IPS-20b (cell line): ENCODE results near the gene KBTBD7.

ENCODE experiments used
- H3K27ac ChIP-seq: one replicate; pipeline ENCODE4 v1.5.1; 2013; ENCODE audit warnings: low read length
- H3K27me3 ChIP-seq: 2 replicates; pipeline ENCODE4 v1.6.1; 2013; ENCODE audit warnings: mild to moderate bottlenecking, low read length, inconsistent platforms; ENCODE audit not compliant: insufficient read depth
- H3K36me3 ChIP-seq: 2 replicates; pipeline ENCODE4 v1.6.1; 2013; ENCODE audit warnings: low read depth, mild to moderate bottlenecking, inconsistent platforms, low read length, moderate library complexity; ENCODE audit not compliant: insufficient read depth
- H3K4me1 ChIP-seq: 2 replicates; pipeline ENCODE4 v1.6.1; 2013; ENCODE audit warnings: mild to moderate bottlenecking, control low read depth, inconsistent platforms, low read length, moderate library complexity; ENCODE audit not compliant: insufficient read depth
- H3K4me3 ChIP-seq: 2 replicates; pipeline ENCODE4 v1.5.1; 2013; ENCODE audit warnings: mild to moderate bottlenecking, low read length, inconsistent platforms
- H3K9ac ChIP-seq: 2 replicates; pipeline ENCODE4 v1.6.1; 2013; ENCODE audit warnings: low read depth, mild to moderate bottlenecking, inconsistent platforms, low read length, moderate library complexity
- H3K9me3 ChIP-seq: 2 replicates; pipeline ENCODE4 v1.6.1; 2013; ENCODE audit warnings: mild to moderate bottlenecking, low read depth, low read length, inconsistent platforms; ENCODE audit not compliant: insufficient read depth

Gene KBTBD7

DNA sequence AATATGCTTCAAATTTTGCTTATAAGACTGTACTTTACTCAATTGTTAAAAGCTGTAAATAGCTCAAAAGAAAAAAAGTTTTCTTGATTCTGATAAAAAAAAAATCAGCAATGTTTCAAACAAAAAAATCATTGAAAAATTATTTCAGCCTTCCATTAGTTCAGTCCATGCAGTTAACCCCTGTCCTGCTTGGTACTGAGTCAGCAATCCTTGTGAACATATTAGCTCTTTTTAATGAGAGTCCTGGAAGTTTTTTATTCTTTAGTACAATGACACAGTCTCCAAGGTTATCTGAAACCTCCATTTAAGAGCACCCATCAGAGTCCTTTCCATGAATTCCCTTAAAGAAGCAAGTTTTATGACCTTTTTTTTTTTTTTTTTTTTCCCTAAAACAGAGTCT, 40.3 kb downstream of the KBTBD7 start:
- H3K27ac ChIP-seq = no peak overlapping the region
- H3K36me3 ChIP-seq = no peaks in the 10 kb centered on the region
- peaks cover 35% of the 10 kb centered on the region for H3K9me3 ChIP-seq
- H3K27me3 ChIP-seq = no peaks in the 10 kb centered on the region
- H3K4me3 ChIP-seq = no peak overlapping the region
- H3K4me1 ChIP-seq = peaks cover 14% of the 10 kb centered on the region
- no peak overlapping the region for H3K9ac ChIP-seq

- no peak overlapping the region for H3K27ac ChIP-seq
- H3K27me3 ChIP-seq = no peaks in the 10 kb centered on the region
- H3K9ac ChIP-seq = no peak overlapping the region
- peaks cover 12% of the 10 kb centered on the region; the same call in 1 of the 2 replicates for H3K36me3 ChIP-seq
- H3K4me3 ChIP-seq = no peak overlapping the region
- peaks cover 53% of the 10 kb centered on the region for H3K9me3 ChIP-seq
- peaks cover 7% of the 10 kb centered on the region for H3K4me1 ChIP-seq
These were observed 42.4 kb downstream of the KBTBD7 start for GRCh38 chr13:41152005-41152404.

GRCh38 chr13:41150058-41150457, 44.3 kb downstream of the KBTBD7 start:
- no peak overlapping the region for H3K4me3 ChIP-seq
- H3K9me3 ChIP-seq = peaks cover 53% of the 10 kb centered on the region
- H3K27ac ChIP-seq = no peak overlapping the region

GRCh38 chr13:41148419-41149283, 45.7 kb downstream of the KBTBD7 start:
- H3K27ac ChIP-seq = no peak overlapping the region
- no peaks in the 10 kb centered on the region for H3K27me3 ChIP-seq
- H3K9me3 ChIP-seq = peaks cover 53% of the 10 kb centered on the region
- no peaks in the 10 kb centered on the region for H3K4me1 ChIP-seq
- no peak overlapping the region for H3K9ac ChIP-seq
- H3K36me3 ChIP-seq = peaks cover 12% of the 10 kb centered on the region; the same call in 1 of the 2 replicates
- no peak overlapping the region for H3K4me3 ChIP-seq

More at GRCh38 chr13:41150058-41150457, 44.3 kb downstream of the KBTBD7 start:
- H3K4me1 ChIP-seq = no peaks in the 10 kb centered on the region
- H3K36me3 ChIP-seq = peaks cover 12% of the 10 kb centered on the region; the same call in 1 of the 2 replicates
- H3K27me3 ChIP-seq = no peaks in the 10 kb centered on the region
- no peak overlapping the region for H3K9ac ChIP-seq

DNA sequence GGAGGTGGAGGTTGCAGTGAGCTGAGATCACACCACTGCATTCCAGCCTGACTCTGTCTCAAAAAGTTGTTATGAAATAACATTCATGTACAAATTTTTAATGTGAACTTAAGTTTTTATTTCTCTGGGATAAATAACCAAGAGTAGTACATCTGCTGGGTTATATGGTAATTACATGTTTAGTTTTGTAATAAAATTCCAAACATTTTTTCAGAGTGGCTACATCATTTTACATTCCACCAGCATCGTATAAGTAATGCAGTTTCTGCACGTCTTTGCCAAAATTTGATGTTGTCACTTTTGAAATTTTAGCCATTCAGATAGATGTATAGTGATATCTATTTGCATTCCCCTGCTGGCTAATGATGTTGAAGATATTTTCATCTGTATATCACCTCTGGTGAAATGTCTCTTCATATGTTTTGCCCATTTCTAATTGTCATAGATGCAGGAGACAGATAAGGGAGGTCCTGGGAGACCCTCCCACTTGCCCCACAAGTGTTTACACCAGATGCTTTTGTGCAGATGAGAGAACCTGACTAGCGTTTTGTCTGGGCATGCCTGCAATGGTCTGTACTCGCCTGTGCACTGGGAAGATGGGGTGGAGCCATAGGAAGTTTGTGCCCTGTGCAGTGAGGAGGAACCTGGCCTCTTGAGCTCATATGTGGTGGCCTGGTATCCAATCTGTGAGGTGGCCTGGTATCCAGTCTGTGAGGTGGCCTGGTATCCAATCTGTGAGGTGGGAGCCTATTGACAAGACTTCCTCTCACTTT, 49.0 kb downstream of the KBTBD7 start:
- Histone ChIP-seq H3K4me3 (no peak overlapping the region), H3K4me1 (peaks cover 3% of the 10 kb centered on the region; the same call in 1 of the 2 replicates), H3K9me3 (peaks cover 30% of the 10 kb centered on the region), H3K9ac (no peak overlapping the region), H3K27me3 (no peaks in the 10 kb centered on the region), H3K36me3 (peaks cover 12% of the 10 kb centered on the region; the same call in 1 of the 2 replicates), H3K27ac (no peak overlapping the region)

DNA sequence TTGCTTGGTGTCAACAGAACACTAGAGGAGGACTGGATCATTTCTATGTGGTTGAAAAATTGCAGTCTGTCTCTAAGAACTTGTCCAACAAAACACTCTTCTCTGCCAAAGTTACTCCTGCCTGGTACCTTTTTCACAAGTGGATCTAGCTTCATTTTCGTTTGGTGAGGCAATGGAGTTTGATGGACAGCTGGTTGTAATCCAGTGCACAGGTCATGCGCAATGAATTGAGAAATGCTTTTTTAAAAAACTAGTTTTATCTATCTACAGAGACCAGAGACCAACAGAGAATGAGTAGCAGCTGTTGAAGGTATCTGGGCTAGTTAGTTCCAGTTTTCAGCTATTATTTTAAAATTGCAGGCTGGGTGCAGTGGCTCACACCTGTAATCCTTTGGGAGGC, 49.8 kb downstream of the KBTBD7 start:
- Histone ChIP-seq H3K9me3 (peaks cover 23% of the 10 kb centered on the region), H3K36me3 (peaks cover 12% of the 10 kb centered on the region; the same call in 1 of the 2 replicates), H3K4me1 (peaks cover 3% of the 10 kb centered on the region; the same call in 1 of the 2 replicates), H3K27me3 (no peaks in the 10 kb centered on the region), H3K4me3 (no peak overlapping the region), H3K9ac (no peak overlapping the region), H3K27ac (no peak overlapping the region)
